ENCODE measurements around the gene PCBD1.
"Not testable (repeated sequence)": the region's sequence is repeated elsewhere in the genome, so short reads cannot be mapped to it uniquely, and the experiment has no call there.

PCBD1 gene

GRCh38 chr10:70861495-70862197 is 26.7 kb downstream of the PCBD1 start:
- not testable (repeated sequence) for DNase-seq

DNA sequence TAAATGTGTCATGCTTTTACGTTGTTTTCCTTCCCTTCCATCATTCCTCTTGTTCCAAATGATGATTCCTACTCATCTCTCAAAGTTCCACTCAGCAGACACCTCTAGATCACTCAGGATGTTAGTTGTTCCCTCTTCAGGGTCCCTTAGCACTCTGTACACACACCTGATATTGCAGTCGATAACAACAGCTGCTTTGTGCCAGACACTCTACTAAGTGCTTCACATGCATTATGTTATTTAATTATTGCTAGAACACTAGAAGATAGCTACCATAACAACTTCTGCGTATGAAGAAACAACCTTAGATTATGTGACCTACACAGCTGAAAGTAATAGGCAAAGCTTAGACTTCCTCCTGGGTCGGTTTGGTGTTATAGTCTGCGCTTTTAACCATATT is 29.6 kb downstream of the PCBD1 start:
- DNase-seq = no peak

GRCh38 chr10:70856454-70856853 is 31.9 kb downstream of the PCBD1 start:
- no peak for DNase-seq

DNA sequence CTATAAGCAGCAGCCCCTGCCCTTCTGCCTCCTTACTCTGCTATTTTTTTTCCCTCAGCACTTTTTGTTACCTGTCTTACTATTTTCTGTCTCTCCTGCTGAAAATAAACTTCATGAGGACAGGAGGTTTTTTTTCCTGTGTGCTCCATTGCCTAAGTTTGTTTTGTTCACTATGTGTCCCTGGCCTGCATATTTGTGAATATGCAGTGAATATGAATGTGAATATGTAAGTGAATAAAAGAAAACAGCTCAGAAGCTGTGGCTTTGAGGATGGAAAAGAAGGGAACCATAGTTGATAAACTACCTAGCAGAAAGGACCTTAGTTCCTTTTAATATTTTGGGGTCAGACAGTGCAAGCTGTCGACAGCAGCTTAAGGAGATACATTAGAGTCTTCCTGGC is 34.9 kb downstream of the PCBD1 start:
- DNase-seq = no peak

- DNase-seq = no peak
These were observed 35.3 kb downstream of the PCBD1 start for GRCh38 chr10:70853038-70853437.

DNA sequence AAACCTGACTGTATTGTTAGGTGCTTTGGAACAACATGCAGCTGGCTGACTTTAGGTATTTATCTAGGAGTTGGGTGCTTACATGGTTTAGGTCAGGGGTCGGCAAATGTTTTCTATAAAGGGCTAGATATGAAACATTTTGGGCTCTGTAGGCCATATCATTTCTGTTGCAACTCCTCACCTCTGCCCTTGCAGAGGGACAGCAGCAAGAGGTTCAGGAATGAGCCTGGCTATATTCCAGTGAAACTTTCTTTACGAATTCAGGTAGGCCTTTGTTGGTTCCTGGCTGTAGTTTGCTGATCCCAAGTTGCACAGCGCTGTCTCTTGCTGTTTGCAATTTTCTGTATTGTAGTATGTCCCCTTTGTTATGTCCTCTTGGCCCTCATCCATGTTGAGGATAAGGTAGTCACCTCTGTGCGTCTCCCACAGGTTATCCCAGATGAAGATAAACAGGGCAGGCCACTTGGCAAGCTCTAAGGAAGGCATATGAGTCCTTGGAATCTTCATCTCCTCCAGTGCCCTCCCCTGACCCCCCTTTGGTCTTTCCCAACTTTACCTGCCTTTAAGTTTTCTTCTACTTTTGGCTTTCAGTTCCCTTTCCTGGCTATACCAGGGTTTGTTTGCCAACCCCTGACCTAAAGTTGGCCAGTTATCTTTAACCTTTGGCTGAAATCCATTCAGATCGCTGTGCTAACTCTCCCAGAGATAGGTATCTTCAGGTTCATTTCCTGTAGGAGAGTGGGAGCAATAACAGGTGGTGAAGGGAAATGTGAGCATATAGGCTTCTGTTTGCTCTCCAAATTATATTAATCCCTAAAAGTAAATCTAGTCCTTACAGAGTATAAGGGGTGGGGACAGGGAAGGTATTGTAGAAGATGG is 36.5 kb downstream of the PCBD1 start:
- DNase-seq = no peak

- no peak for DNase-seq
These were observed 38.3 kb downstream of the PCBD1 start for GRCh38 chr10:70850097-70850496.

GRCh38 chr10:70849582-70850016 is 38.8 kb downstream of the PCBD1 start:
- DNase-seq = no peak

GRCh38 chr10:70847659-70848360 is 40.6 kb downstream of the PCBD1 start:
- no peak for DNase-seq

GRCh38 chr10:70846795-70847194 is 41.6 kb downstream of the PCBD1 start:
- no peak for DNase-seq

- no peak for DNase-seq
These were observed 42.5 kb downstream of the PCBD1 start for GRCh38 chr10:70845816-70846215.

DNA sequence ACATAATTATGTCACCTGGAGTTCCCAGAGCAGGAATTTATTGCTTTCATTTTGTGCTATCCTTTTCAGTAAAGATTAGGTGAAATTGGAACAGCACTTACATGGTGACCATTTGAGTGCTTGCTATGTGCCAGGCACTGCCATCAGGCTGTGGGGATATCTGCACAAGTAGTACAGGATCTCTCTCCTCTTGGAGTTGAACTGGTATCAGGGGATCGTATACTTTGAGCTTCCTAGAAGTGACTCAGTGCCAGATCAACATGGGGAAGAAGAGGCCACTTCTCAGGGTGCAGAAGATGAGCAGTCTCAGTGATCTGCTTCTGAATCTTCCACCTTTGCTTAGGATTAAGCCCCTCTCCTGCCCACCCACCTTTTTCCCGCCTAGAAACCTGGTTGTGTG is 43.1 kb downstream of the PCBD1 start:
- DNase-seq = no peak

DNA sequence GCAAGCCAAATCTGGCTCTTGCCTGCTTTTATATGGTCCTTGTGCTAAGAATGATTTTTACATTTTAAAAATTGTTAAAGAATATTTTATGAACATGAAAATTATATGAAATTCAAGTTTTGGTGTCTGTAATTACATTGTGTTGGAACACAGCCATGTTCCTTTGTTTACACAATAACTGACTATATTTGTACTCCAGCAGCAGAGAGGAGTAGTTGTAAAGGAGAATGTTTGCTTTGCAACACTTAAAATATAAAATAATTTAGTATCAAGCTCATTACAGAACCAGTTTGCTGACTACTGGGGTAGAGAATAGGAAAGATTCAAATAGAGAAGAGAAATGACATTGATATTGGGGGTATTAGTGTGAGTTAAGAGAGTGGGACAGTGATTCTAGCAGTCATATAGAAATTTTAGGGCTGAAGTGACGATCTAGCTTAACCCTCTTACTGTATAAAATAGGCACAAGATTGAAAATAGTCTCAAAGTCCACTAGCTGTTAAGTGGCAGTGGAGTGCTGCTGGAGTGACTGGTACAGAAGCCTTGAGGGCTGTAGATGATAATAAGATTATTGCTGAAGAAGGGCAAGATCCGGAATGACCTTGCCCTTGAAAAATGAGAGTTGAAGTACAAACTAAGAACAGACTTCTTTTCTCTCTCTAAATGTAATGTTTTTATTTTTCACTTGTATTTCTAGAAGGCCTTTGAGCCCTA is 44.4 kb downstream of the PCBD1 start:
- no peak for DNase-seq

GRCh38 chr10:70843333-70843732 is 45.0 kb downstream of the PCBD1 start:
- DNase-seq = no peak

DNA sequence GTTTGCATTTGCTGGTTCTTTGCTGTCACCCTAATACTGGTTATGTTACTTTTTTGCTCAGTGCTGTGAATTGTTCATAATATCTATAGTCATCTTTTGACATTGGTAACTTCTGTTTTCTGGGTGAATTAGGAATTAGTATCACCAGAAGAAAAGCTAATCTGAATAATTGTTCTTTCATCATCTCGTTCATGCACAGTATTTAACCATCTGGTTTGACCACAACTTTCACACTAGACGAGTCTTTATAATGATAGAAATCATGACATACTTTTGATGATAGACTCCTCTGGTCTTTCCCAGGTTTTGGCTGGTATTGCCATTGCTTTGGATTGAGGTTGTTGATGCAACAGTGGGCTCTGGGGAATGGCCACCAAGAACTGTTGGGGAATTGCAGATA is 47.5 kb downstream of the PCBD1 start:
- no peak for DNase-seq

DNA sequence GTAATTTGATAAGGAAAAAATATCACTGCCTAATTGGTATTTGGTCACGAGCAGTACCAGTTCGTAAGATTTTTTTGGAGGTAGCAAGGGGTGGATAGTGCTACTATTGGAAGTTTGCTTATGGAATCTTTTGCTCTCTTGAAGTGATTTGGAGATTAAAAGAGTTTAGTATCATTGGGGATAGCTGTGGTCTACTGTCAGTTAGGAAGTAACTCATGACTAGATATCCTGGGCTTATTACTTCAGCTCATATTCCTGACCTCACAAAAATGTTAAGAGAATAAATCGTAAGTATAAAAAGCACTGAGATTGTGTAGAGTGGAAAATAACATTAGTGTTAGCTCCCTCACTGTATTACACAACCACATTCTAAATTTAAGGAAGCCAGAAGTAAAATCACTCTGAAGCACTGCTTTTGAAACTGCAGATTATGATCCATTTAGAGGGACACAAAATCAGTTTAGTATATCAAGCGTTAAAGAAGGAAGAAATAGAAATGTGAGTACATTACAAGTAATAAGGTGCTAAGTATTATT is 50.0 kb downstream of the PCBD1 start:
- DNase-seq = no peak

DNA sequence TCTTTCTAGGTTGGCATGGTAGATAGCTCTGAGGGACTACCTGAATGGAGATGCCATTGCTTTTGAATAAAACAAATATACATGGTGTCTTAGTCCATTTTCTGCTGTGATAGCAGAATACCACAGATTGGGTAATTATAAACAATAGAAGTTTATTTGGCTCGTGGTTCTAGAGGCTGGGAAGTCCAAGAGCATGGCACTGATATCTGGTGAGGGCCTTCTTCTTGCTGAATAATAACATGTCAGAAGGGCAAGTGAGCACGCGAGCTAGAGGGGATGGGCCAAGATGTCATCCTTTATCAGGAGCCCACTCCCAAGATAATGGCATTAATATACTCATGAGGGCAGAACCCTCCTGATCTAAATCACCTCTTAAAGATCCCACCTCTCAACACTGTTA is 50.7 kb downstream of the PCBD1 start:
- DNase-seq = no peak

- no peak for DNase-seq
These were observed 52.0 kb downstream of the PCBD1 start for GRCh38 chr10:70836319-70836718.

- no peak for DNase-seq
These were observed 53.8 kb downstream of the PCBD1 start for GRCh38 chr10:70834441-70835151.

GRCh38 chr10:70834021-70834420 is 54.3 kb downstream of the PCBD1 start:
- DNase-seq = no peak

DNA sequence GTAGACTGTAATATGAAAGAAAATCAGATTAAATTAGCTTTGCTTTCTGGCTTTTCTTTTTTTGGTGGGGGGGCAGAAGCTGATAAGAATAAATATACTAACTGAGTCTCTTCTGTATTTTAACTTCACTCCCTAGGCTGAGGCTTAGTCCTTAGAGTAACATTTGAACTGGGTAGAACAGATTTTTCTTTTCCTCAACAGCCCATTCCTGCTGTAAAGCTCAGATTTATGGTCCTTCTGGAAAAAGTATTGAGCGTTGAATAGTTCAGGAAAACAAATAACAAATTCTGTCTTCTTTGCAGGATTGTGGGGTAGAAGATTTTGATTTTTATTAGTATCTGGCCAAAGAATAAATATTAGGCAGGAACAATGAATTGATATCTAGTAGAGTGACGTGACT is 54.8 kb downstream of the PCBD1 start:
- no peak for DNase-seq

Data from NCI-H1436 treated with DMSO at 0.1 percent for 48 hours (cell line).